Left colon (tissue), 2 donors: Measurements from ENCODE around the gene FOCAD. TPM values are rescaled to one million over a fixed set of nuclear protein-coding genes. Genes with fewer than 3 reads are reported as not detected.
"Not testable (repeated sequence)": the region's sequence is repeated elsewhere in the genome, so short reads cannot be mapped to it uniquely, and the experiment has no call there.

Source experiments
- ATAC-seq: fragments of 200-7000 bp; cut with Tn5 transposase; one replicate; pipeline ENCODE4 v1.9.1; 2020; ENCODE audit warnings: mild to moderate bottlenecking, moderate library complexity
- DNase-seq, 2 donors: peaks; one replicate each; pipeline ENCODE4 v3.0.0-alpha.2; 2020
- intact Hi-C, 2 donors: fragments of 100-400 bp; cut with DNase I in 1 of 2; cut with micrococcal nuclease in 1 of 2; formaldehyde crosslinking; loops; one replicate each; pipeline versions ENCODE4 v1.11.2 to v1.14.0; 2022; cut with DNase I, micrococcal nuclease
- total RNA-seq, 2 donors: library from RNA; stranded (reverse); fragmentation: NEBNext Ultra II Directional; extraction: Animal tissue kit (Norgen Biotek cat#: 25700); gene quantifications; one replicate each; pipeline ENCODE4 v1.2.1, GENCODE V29; 2021
- donor health status: DM: no; HTN: no; CAD: no.
- donor health status: DM: yes; HTN: yes; CAD: no.

FOCAD gene
- total RNA-seq, 2 donors from 2014 or later = 21.5 to 29.2 TPM

DNA sequence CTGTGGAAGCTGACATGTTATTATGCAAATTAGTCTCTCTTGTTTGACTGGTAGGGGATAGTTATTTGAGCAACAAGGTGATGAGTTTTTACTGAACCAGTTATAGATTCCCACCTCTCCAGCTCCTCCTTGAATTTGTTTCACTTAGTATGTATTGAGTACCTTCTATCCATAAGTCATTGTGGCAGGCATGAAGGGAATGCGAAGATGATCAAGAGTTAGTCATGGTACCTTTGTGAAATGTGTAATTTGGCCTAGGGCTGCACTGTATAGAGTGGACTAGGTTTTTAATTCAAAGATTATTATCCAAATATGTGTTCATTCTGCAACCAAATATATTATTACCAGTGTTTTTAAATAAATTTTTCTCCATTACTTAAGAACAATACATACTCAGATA, 237.3 kb downstream of the FOCAD start:
- ATAC-seq (no peak), DNase-seq (no peak)
- intact Hi-C loops = no loop called here

- no peak for DNase-seq
- no peak for ATAC-seq
- intact Hi-C loops = no loop called here
Observed at GRCh38 chr9:20925256-20926045, 241.4 kb downstream of the FOCAD start.

GRCh38 chr9:20929276-20929675, 245.2 kb downstream of the FOCAD start:
- intact Hi-C loops = no loop called here
- DNase-seq (no peak), ATAC-seq (no peak)

GRCh38 chr9:20930836-20931235, 246.8 kb downstream of the FOCAD start:
- intact Hi-C loops = no loop called here
- DNase-seq (no peak), ATAC-seq (no peak)

DNA sequence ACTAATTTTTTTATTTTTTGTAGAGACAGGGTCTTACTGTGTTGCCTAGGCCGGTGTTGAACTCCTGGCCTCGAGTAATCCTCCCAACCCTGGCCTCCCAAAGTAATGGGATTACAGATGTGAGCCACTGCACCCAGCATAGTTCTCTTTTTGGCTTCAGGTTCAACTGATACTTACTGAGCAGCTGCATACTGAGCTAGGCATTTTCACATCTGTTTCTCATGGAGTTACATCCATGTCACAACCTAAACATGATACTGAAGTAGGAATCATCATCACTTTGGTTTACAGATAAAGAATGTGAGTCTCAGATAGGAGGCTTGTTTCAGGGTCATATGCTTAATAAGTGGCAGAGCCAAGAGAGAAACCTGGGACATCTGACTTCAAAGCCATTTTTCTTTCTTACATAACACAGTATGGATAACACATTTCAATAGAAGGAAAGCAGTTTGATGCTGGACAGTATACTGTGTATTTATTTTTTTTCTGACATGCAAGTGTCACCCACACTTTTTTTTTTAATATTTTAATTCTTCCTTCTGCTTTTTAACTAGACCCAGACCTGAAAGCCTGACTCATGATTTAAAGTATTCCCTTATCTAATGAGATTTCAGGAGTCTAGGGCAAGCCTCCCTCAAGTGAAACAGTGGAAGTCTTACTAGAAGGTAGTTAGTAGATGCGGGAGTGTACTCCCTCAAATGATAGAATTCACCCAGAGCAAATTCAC, 256.6 kb downstream of the FOCAD start:
- intact Hi-C loops = loop anchor here in 1 of 2 donors (10.0 kb wide), 2 partner anchors 586 to 1016 kb away; no protein-coding TSS in a partner anchor
- no peak for DNase-seq
- ATAC-seq = no peak

DNA sequence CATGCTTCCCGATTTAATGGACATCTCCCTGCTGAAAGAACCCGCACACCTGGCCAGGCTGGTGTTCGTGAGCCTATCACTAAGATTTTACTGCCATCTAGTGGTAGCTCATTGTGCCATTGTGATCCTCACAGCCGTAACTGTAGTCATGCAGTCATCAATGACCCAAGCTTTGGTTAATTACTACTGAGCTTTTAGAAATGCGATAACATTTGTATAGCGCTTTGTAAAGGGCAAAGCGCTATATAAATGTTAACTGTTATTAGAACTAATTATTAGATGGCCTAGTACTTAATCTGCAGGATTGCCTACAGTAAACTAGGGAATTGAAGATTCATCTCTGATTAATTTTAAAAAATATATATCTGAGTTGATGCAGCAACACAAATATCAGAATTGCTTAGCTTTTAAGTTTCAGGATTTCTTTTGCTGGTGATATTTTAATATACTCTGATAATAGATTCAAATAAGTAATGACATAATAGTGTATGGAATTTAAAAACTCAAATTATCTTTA, 257.2 kb downstream of the FOCAD start:
- peak; percentile 99 for ATAC-seq
- peak; percentile 31 to 44 for DNase-seq
- intact Hi-C loops = loop anchor here in 1 of 2 donors (10.0 kb wide), 2 partner anchors 586 to 1016 kb away; no protein-coding TSS in a partner anchor

- ATAC-seq (no peak), DNase-seq (no peak)
- intact Hi-C loops = loop anchor here in 1 of 2 donors (10.0 kb wide), 2 partner anchors 590 to 1020 kb away; no protein-coding TSS in a partner anchor
Observed at GRCh38 chr9:20944507-20944906, 260.4 kb downstream of the FOCAD start.

DNA sequence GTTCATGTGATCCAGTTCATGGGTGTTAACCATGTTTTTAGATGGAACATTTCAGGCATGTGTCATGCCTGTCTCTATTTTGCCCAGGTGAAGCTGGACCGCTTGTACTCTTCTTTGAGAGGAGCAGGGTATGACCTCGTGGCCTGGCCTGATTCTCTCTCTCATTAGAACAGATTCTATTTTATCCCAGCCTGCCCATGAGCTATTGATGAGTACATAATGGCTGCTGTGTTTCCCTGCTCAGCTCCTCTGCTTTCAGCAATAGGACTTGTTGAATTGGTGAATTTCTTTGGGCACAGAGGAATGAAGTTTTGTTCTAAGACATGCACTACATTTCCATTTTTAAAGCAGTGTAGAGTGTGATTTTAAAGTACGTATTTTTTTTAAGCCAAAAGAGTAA, 261.2 kb downstream of the FOCAD start:
- ATAC-seq (no peak), DNase-seq (no peak)
- intact Hi-C loops = loop anchor here in 1 of 2 donors (5.0 to 10.0 kb wide), 3 partner anchors 318 to 1020 kb away; no protein-coding TSS in a partner anchor

DNA sequence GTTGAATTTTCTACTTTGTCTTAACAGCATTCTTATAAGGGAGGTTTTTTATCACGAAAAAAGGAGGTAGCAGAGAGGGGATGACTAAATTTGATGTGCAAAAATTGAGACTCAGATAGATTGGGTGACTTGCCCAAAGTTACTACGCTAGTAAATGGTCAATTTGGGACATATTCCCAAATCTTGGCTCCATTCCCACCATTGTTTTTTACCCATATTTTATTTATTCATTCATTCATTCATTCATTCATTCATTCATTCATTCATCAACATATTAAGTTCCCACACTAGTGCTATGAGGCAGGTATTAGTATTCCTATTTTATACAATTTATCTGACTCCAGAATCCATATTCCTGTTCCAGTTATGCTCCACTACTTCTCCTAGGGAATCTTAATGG, 261.8 kb downstream of the FOCAD start:
- intact Hi-C loops = loop anchor here in 1 of 2 donors (5.0 to 10.0 kb wide), 3 partner anchors 319 to 1021 kb away; no protein-coding TSS in a partner anchor
- DNase-seq = no peak
- no peak for ATAC-seq

GRCh38 chr9:20948703-20949102, 264.6 kb downstream of the FOCAD start:
- ATAC-seq (no peak), DNase-seq (no peak)
- intact Hi-C loops = loop anchor here in 1 of 2 donors (5.0 to 10.0 kb wide), 3 partner anchors 321 to 1024 kb away; no protein-coding TSS in a partner anchor

- DNase-seq = no peak
- ATAC-seq = no peak
- intact Hi-C loops = no loop called here
Observed at GRCh38 chr9:20950707-20951106, 266.6 kb downstream of the FOCAD start.

- intact Hi-C loops = no loop called here
- ATAC-seq = no peak
- no peak for DNase-seq
Observed at GRCh38 chr9:20962536-20963225, 278.6 kb downstream of the FOCAD start.

GRCh38 chr9:20972684-20973083, 288.6 kb downstream of the FOCAD start:
- ATAC-seq (no peak), DNase-seq (no peak)
- intact Hi-C loops = no loop called here

DNA sequence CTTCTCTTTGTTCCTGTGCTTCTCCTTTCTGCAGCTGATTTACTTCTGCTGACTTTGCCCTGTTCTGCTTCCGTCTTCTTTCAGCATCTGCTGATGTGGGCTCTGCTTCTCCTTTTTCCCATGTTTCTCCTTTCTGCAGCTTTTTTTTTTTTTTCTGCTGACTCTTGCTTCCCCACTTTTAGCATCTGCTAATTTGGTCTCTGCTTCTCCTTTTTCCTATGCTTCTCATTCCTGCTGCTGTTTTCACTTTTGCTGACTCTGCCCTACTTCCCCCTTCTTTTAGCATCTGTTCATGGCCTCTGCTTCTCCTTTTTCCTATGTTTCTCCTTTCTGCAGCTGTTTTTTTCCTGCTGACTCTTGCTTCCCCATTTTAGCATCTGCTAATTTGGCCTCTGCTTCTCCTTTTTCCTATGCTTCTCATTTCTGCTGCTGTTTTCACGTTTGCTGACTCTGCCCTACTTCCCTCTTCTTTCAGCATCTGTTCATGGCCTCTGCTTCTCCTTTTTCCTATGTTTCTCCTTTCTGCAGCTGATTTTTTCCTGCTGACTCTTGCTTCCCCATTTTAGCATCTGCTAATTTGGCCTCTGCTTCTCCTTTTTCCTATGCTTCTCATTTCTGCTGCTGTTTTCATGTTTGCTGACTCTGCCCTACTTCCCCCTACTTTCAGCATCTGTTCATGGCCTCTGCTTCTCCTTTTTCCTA, 289.3 kb downstream of the FOCAD start:
- DNase-seq, intact Hi-C loops, ATAC-seq: not testable (repeated sequence)

- DNase-seq, ATAC-seq, intact Hi-C loops: not testable (repeated sequence)
Observed at GRCh38 chr9:20974191-20974938, 290.3 kb downstream of the FOCAD start.

GRCh38 chr9:20978249-20978648, 294.2 kb downstream of the FOCAD start:
- no peak for ATAC-seq
- intact Hi-C loops = no loop called here
- no peak for DNase-seq

GRCh38 chr9:20980832-20981455, 296.9 kb downstream of the FOCAD start:
- intact Hi-C loops = no loop called here
- DNase-seq = no peak

More at GRCh38 chr9:20980832-20981455, 296.9 kb downstream of the FOCAD start:
- ATAC-seq = no peak
